Kidney capillary endothelial cell (primary cell): Measurements from ENCODE around the gene SERAC1.

ENCODE experiments used
- DNase-seq: peaks from one replicate; pipeline ENCODE4 v3.0.0-alpha.2; 2018; ENCODE audit warnings: low spot score

The SERAC1 gene

DNA sequence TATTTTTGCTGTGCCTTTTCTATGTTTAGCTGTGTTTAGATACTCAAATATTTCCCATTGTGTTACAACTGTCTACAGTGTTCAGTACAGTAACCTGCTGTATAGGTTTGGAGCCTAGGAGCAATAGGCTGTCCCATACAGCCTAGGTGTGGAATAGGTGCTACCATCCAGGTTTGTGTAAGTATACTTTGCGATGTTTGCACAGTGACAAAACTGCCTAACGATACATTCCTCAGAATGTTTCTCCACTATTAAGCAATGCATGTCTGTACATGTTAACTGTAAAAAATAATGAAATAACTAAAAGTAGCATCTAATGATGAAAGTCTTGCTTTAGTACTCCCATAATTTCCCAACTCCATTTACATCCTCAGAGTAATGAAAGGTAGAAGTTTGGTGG, 46.0 kb downstream of the SERAC1 start:
- no peak for DNase-seq

DNA sequence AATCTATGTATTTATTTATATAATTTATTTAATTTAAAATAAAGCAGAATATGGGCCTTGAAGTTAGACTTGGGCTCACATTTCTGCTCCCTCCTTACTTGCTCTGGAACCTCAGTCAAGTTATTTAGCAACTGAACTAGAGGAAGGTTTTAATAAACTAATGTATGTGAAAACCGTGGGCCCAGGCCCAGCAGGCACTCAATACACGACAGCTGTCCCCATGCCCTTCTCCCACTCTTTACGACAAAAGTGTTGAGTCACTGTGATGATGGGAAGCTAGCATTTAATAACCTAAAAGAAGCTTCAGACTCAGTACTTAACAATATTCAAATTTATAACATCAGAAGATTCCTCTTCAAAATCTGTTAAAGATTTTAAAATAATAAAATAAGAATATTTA, 46.7 kb downstream of the SERAC1 start:
- no peak for DNase-seq

DNA sequence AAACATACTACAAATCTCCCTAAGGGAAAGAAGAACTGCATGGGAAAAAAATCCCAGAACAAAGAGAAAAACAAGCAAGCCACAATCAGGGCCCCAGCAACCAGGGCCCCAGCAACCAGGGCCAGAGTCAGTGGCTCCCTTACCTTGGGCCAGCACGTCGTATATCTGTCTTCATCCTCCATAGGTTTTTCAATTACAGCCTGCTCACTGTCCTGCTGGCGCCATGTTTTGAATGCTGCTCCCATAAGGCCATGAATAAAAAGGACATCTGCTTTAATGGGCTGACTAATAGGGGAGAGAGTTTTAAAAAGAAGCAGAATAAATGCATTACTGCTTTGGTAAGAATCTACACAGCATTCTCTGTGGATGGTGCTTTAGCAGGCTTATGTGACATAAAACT, 49.2 kb downstream of the SERAC1 start:
- no peak for DNase-seq

DNA sequence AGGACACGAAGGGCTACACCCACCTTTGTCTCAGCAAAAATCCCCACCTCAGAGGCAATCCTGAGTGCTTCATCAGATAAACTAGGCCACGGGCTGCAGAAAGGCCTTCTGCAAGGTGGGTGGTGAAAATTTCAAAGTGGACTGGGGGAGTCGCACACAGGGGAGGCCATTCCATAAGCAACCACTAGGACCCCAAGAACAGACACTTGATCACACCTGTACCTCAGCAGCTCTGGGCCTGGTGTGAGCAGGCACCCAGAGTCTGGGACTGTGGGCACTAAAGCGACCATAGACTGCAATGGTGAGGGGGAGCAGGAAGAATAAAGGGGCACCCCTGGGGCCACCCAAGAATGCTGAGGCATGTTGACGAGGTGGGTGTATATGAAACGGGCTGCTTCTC, 52.6 kb downstream of the SERAC1 start:
- no peak for DNase-seq

DNA sequence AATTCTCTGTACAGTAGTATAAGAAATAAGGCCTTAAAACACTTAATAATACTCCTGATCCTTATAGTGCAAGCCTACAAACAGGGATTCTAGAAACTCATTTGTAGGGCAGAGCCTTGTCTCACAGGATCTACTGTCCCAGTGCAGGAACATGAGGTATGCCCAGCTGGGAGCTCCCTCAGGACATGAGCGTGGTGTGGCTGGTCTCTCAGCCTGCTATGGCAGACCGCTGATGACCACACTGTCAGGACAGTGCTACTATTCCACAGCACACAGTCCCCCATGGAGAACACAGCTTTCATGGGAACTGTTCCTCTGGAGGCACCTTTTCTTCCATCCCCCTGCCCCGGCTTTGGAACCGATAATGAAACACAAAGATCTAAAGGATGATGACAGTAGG, 53.0 kb downstream of the SERAC1 start:
- DNase-seq, result no peak

DNA sequence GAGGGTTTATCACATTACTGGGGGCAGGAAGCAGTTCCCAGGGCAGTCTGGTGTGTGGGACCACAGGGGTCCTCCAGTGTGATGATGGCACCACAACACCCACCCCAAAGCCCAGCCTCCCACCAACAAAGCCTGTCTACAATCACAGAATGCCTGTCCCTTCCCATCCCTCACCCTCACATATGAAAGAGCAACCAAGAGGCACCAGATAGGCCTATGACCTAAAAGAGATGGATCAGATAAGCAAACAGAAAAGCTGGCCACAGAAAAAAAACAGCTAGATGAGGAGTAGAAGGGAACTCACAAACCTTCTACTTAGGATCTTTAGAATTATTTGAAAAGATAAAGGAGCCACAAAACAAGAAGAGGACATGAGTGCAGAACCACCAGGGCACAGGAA, 54.3 kb downstream of the SERAC1 start:
- DNase-seq, result no peak

DNA sequence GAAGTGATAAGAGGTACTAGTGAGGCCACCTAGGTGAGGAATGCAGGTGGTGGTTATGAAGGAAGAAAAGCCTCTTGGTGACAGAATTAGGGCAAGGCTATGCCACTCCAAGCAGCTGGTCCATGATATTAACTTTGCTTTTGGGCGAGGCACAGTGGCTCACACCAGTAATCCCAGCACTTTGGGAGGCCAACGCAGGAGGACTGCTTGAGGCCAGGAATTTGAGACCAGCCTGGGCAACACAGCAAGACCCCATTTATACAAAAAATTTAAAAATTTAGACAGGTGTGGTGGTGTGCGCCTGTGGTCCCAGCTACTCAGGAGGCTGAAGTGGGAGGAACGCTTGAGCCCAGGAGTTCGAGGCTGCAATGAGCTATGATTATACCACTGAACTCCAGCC, 56.1 kb downstream of the SERAC1 start:
- no peak for DNase-seq

DNA sequence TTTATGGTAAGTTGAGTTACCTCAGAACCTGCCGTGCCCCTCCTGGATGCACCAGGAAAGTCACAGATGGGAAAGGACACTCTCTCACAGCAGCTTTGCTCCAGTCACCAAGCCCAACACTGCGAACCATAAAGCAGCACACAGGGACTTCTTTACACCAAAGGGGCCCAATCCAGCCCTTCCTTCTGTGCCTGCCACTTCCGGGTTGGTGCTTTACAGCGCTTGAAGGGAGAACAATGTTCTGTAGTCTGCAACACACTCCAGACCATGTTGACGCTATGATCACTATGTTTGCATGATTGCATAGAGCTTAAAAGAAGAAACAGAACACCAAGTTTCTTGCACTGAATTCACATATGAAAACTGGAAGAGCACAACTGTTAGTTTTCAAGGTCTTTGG, 57.1 kb downstream of the SERAC1 start:
- DNase-seq, result no peak

DNA sequence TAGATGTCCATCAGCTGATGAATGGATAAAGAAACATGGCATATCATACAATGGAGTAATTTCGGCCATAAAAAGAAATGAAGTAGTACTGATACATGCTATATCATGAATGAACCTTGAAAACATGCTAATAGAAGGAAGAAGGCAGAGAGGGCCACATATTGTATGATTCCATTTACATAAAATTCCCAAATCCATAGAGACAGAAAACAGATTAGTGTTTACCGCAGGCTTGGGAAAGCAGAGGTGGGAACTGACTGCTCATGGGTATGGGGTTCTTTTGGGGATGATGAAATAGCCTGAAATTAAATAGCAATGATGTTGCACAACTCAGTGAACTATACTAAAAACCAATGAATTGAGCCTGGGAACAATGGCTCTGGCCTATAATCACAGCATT, 58.3 kb downstream of the SERAC1 start:
- DNase-seq, result no peak

DNA sequence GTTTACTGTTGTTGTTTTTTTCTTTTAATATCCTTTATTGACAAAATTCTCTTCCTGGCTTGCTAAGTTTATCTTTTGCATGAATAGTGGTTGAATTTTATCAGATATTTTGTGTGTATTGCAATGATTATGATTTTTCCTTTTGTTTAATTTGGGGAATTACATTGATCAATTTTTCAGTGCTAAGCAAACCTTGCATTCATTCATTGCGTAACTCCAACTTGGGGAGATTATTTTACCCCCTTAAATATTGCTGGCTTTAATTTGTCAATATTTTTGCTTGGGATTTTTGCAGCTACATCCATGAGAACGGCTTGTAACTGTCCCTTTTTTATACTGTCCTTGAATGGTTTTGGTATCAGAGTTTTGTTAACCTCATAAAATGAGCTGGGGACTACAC, 63.4 kb downstream of the SERAC1 start:
- no peak for DNase-seq

DNA sequence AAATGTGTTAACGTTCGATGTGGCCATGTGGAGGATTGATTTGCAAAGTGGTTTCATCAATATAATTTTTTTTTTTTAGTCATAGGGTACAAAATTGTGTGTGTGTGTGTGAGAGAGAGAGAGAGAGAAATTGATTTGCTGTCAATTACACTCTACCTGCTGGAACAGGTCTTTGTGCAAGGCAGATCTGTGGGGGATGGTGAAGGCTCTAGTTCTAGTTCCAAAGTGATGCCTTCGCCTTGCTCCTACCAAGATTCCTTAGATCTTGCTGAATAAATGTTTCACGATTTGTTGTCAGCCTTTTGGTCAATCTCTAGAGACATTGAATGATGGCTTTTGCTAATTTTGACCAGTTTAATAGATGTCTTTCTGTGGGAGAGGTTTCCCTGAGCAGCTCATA, 64.8 kb downstream of the SERAC1 start:
- no peak for DNase-seq

DNA sequence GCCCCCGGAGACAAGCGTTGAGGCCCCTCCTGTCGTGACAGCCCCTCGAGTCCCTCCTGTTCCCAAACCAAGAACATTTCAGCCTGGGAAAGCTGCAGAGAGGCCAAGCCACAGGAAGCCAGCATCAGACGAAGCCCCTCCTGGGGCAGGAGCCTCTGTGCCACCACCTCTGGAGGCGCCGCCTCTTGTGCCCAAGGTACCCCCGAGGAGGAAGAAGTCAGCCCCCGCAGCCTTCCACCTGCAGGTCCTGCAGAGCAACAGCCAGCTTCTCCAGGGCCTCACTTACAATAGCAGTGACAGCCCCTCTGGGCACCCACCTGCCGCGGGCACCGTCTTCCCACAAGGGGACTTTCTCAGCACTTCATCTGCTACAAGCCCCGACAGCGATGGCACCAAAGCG, 72.4 kb downstream of the SERAC1 start:
- DNase-seq, result no peak

DNA sequence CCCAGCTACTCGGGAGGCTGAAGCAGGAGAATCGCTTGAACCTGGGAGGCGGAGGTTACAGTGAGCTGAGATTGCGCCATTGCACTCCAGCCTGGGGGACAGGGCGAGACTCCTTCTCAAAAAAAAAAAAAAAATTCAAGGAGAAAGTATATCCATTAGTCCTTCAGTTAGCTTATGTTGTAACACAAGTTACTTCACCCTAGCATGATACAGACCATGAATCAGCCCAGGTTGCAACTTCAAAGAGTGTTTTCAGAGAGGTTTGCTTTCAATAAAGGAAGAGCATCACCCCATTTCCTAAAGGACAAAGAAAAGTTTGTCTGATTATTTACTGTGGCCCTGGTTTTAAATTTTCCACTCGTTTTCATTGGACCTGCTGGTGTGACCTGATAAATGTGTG, 73.0 kb downstream of the SERAC1 start:
- DNase-seq, result no peak

DNA sequence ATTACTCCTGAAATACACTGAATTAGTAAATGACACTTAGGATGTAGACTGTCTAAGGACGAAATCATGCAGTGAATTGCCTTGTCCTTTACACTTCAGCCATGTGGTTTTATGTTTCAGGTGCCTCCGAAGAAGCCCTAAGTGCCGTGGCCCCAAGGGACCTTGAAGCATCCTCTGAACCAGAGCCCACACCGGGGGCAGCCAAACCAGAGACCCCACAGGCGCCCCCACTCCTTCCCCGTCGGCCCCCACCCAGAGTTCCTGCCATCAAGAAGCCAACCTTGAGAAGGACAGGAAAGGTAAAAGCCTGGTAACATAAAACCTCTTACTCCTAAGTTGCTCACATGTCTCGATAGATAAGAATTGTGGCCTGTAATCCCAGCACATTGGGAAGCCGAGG, 75.3 kb downstream of the SERAC1 start:
- DNase-seq, result no peak

DNA sequence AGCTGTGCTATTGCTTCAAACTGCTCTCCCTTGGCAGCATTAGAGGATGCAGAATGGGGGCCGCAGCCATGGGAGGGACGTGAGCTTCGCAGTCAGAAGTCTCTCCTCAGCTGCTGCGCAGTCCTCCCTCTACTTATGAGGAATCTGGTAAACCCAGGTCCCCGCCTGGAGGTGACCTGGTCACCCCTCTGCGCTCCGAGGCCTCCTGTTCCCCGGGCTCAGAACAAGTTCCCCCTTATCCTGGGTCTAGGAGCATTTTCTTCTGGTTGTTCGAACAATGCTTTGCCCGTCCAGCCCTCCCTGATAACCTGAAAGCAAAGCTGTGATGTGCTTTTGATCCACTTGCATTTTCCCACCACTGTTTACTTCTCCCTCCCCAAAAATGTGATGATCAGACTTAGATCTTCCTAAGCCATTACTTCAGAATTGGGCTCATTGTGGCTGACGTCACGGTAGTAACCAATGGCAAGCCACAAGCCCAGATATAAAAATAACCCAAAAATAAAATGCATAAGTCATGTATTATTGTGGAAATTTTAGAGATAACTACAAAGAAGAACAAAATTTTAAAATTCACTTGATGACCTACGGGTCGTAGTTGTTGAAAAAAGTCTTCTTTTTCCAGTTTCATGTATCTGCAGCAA, 80.7 kb downstream of the SERAC1 start:
- no peak for DNase-seq

DNA sequence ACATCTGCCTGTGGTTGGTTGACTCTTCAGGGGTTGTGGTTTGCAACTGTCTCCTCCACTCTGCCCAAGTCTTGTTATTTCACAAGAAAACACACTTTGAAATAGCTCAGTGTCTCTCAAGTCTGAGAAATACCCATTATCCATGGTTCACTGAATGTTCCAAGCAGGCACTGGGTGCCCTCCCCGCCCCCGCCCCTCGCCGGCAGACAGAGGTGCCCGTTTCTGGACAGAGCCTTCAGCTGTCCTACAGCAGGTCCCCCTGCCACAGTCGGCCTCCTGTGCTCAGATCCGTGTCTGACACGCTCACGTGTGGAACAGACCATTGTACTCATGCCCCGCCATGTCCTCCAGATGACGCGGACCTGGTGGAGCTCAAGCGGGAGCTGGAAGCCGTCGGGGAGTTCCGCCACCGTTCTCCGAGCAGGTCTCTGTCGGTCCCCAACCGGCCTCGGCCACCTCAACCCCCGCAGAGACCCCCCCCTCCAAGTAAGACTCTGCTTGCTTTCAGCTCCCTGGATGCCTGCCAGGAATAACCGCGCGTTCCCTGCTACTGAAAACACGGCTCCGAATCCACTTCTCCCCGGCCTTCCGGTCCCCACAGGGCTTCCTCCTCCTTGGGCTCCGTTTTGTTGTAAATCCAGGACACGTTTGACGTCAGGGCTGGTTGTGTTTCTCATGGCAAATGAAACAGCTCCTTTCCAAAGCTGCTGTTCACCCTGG, 81.4 kb downstream of the SERAC1 start:
- DNase-seq, result no peak

DNA sequence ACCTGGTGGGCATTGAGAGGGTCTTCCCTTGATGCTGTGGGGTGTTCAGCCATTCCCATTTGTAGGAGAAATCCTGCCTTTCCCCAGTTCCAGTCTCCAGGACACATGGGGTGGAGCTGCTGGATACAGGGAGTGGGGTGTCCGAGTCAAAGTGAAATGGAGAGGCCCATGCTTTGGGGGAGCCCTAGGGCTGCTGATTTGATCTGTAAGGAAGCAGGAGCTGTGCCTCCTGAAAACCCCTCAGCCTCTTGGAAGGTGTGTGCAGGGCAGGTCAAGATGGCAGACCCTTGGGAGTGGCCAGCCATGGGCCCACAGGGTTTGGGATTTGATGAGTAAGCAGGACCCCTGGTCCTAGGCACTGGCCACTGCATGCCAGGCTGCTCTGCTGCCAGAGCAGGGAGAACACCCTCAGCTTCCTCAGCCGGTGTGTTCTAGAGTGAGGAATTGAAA, 82.0 kb downstream of the SERAC1 start:
- no peak for DNase-seq

DNA sequence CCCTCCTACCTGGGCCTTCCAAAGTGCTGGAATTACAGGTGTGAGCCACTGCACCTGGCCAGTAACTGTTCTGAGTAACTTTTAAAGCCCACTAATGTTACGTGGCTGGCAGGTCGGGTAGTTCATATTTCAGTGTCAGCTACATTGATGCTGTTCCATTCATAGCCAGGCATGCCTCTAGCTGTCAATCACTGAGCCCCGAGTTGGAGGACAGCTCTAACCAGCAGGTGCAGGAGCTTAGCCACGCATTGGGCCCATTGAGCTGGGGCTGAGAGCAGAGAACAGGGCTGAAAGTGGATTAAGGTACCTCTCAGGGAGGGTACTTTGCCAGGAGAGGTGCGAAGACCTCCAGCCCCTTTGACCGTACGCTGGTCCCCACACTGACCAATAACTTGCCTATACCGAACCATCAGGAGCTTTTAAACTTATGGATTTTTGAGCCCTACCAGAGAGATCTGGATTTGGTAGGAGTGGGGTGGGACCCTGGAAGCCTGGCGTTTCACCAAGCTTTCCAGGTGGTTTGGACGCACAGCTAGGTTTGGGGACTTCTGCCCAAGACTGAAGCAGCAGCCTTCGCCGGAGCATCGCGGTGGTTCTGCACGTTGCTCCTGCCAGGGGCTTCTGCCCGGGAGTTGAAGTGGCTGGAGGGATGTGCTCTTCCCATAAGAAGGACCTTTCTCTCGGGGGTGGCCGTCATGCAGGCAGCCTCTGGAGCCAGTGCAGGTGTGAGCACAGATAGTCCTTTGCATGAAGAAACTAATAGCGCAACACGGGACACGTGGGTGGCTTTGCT, 82.6 kb downstream of the SERAC1 start:
- DNase-seq, result no peak

DNA sequence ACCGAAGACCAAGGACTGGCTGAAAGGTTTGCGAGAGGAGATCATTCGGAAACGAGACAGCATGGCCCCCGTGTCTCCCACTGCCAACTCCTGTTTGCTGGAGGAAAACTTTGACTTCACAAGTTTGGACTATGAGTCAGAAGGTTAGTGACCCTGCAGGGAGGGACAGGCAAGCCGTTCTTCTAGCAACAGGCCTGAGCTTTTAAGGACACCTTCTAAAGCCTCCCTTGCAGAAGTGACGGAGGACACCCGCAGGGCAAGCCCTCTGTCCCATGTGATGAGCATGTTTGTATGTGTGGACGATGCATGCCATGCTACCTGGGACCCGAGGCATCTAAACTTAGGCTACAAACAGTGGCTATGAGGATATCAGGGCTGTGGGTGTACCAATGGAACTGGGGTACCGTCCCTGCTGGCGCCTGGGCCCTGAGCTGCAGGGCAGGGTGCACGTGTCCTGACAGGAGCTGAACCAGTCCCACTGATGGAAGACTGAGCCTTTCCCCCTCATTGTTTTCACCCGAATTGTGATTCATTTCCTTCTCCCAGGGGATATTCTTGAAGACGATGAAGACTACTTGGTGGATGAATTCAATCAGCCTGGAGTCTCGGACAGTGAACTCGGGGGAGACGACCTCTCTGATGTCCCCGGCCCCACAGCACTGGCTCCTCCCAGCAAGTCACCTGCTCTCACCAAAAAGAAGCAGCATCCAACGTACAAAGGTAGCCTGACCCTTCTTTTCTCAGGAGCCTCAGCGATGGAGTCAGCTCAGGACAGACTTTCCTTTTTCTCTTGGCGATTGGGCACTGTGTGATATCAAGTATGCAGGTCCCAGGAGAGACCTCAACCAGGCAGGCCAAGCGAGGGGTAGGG, 84.4 kb downstream of the SERAC1 start:
- DNase-seq, result no peak

DNA sequence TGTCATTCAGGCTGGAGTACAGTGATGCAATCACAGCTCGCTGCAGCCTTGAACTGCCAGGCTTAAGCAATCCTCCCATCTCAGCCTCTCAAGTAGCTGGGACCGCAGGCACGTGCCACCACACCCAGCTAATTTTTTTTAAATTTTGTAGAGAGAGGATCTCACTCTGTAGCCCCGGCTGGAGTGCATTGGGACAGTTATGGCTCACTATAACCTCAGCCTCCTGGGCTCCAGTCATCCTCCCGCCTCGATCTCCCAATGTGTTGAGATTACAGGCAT, 86.5 kb downstream of the SERAC1 start:
- no peak for DNase-seq

DNA sequence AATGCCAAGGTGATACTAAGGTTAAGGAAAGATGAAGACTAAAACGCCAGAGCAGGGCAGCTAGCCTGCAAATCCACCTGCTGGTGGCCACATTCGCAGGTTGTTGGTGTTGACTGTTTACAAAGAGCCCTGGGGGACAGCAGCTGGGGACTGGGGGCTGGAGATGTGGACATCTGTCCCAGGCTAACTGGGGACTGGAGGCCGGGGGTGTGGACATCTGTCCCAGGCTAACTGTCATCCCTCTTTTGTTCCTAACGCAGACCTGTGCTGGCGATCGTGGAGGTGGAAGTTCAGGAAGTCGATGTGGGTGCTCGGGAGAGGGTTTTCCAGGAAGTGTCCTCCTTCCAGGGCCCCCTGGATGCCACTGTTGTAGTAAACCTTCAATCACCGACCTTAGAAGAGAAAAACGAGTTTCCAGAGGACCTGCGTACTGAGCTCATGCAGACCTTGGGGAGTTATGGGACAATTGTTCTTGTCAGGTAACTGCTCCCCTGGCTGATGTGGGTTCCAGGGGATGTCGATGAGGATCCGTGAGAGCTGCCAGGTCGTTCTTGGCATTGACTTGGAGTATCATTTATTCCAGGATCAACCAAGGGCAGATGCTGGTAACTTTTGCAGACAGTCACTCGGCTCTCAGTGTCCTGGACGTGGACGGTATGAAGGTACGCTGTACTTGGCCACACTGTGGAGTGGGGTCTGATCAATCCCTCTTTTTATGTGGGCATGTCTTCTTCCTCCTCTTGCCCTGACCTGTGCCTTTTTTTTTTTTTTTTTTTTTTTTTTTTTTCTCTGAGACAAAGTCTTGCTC, 87.0 kb downstream of the SERAC1 start:
- DNase-seq, result no peak

DNA sequence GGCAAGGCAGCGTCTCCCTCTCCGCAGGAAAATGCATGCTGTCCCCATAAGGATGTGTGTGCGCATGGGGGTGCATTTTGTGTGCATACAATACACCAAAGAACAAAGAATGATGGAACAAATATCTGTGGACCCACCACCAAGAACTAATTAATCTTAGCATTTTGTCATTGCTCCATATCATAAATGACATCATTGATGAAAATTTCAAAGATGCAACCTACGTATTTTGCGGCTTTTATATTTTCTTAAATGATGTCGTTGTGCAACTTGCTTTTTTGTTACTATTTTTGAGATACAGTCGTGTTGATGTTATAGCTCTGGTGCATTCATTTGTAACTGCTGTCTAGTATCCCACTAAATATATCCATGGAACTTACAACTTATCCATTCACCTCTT, 89.7 kb downstream of the SERAC1 start:
- no peak for DNase-seq
